Activated CD4-positive, alpha-beta T cell treated with anti-CD3 and anti-CD28 coated beads, Interleukin-2, amount 50 U/mL, for 4 hours (primary cell): ENCODE data around the gene IPP.
"Not testable (repeated sequence)": the region's sequence is repeated elsewhere in the genome, so short reads cannot be mapped to it uniquely, and the experiment has no call there.

ENCODE experiments used
- DNase-seq, 2 experiments: peaks; one replicate each; pipeline ENCODE4 v3.0.0-alpha.2; 2020

The IPP gene

GRCh38 chr1:45679123-45679522 is 71.3 kb downstream of the IPP start:
- no peak for DNase-seq

GRCh38 chr1:45678489-45678888 is 72.0 kb downstream of the IPP start:
- DNase-seq = no peak

GRCh38 chr1:45677751-45678245 is 72.7 kb downstream of the IPP start:
- no peak for DNase-seq

GRCh38 chr1:45676553-45676952 is 73.9 kb downstream of the IPP start:
- DNase-seq = not testable (repeated sequence)

- DNase-seq = no peak
Measured at GRCh38 chr1:45674478-45674877, 76.0 kb downstream of the IPP start.

- no peak for DNase-seq
Measured at GRCh38 chr1:45673956-45674355, 76.5 kb downstream of the IPP start.

GRCh38 chr1:45669859-45670655 is 80.4 kb downstream of the IPP start:
- DNase-seq = no peak

GRCh38 chr1:45669379-45669778 is 81.1 kb downstream of the IPP start:
- no peak for DNase-seq

- no peak for DNase-seq
Measured at GRCh38 chr1:45668526-45668925, 81.9 kb downstream of the IPP start.

- DNase-seq = no peak
Measured at GRCh38 chr1:45667321-45668111, 82.9 kb downstream of the IPP start.

- no peak for DNase-seq
Measured at GRCh38 chr1:45666836-45667235, 83.6 kb downstream of the IPP start.

GRCh38 chr1:45660336-45660735 is 90.1 kb downstream of the IPP start:
- DNase-seq = no peak

GRCh38 chr1:45659222-45659621 is 91.2 kb downstream of the IPP start:
- DNase-seq = no peak

GRCh38 chr1:45658171-45658570 is 92.3 kb downstream of the IPP start:
- no peak for DNase-seq

- no peak for DNase-seq
Measured at GRCh38 chr1:45656573-45657226, 93.8 kb downstream of the IPP start.

GRCh38 chr1:45654540-45655280 is 95.7 kb downstream of the IPP start:
- DNase-seq = no peak
